H1 (cell line): ENCODE measurements around the gene GJB4. TPM values are rescaled to one million over a fixed set of nuclear protein-coding genes. Genes with fewer than 3 reads are reported as not detected.

ENCODE experiments used
- CTCF ChIA-PET: fragments of 300-600 bp; sonication (Branson Sonifier 250); formaldehyde crosslinking; loops from one replicate; lab custom pipeline; 2021; ENCODE audit not compliant: partially characterized antibody; lab: Charles Lee
- POLR2A ChIA-PET: fragments of 300-600 bp; sonication (Branson Sonifier 250); formaldehyde crosslinking; loops from one replicate; lab custom pipeline; 2021; ENCODE audit warnings: inconsistent platforms; ENCODE audit not compliant: partially characterized antibody; lab: Charles Lee
- DNase-seq, 2 experiments: peaks; one replicate each; pipeline versions ENCODE4 v3.0.0 to v3.0.0-alpha.2; 2010 to 2022; ENCODE audit warnings: low spot score in 2 of 2, low read depth in 1 of 2, mixed read lengths in 1 of 2
- FAIRE-seq: peaks from 2 replicates; lab custom pipeline; 2011; peaks lifted over from hg19 to GRCh38; lab: Jason Lieb, UNC
- H2AFZ ChIP-seq: 2 replicates; pipeline ENCODE4 v1.8.1; 2012; ENCODE audit warnings: low read length, inconsistent platforms
- H2AK5ac ChIP-seq: 2 replicates; pipeline ENCODE4 v1.6.1; 2013; ENCODE audit warnings: low read depth, low read length
- H2BK120ac ChIP-seq: replicated peaks from 2 replicates; pipeline ENCODE3; 2013; ENCODE audit warnings: low read depth, low read length, inconsistent platforms
- H2BK12ac ChIP-seq: 2 replicates; pipeline ENCODE4 v1.6.1; 2013; ENCODE audit warnings: low read depth, low read length
- H2BK15ac ChIP-seq: 2 replicates; pipeline ENCODE4 v1.6.1; 2013; ENCODE audit warnings: low read length
- H2BK20ac ChIP-seq: 2 replicates; pipeline ENCODE4 v1.6.1; 2013; ENCODE audit warnings: low read length
- H2BK5ac ChIP-seq: 2 replicates; pipeline ENCODE4 v1.6.1; 2013; ENCODE audit warnings: low read depth, low read length
- H3K14ac ChIP-seq: 2 replicates; pipeline ENCODE4 v1.6.1; 2013; ENCODE audit warnings: inconsistent platforms; ENCODE audit not compliant: insufficient read length
- H3K18ac ChIP-seq: 2 replicates; pipeline ENCODE4 v1.6.1; 2013; ENCODE audit warnings: low read length; ENCODE audit errors: extremely low read depth
- H3K23ac ChIP-seq: 2 replicates; pipeline ENCODE4 v1.6.1; 2013; ENCODE audit warnings: inconsistent platforms; ENCODE audit not compliant: insufficient read length
- H3K23me2 ChIP-seq: 2 replicates; pipeline ENCODE4 v1.6.1; 2013; ENCODE audit warnings: low read depth, low read length
- H3K27ac ChIP-seq: 2 replicates; pipeline ENCODE4 v1.6.1; 2011; ENCODE audit warnings: low read depth, low read length, inconsistent platforms
- H3K27me3 ChIP-seq, 4 experiments: replicated peaks in 1 of 4; 1 replicate in 1 of 4; 2 replicates in 3 of 4; pipeline versions ENCODE4 v1.6.1 to v1.8.1; 2011 to 2013; ENCODE audit warnings: low read length in 3 of 4, mild to moderate bottlenecking in 3 of 4, inconsistent platforms in 2 of 4, mixed read lengths in 2 of 4, moderate library complexity in 1 of 4; ENCODE audit not compliant: control insufficient read depth in 3 of 4, insufficient read depth in 3 of 4; ENCODE audit errors: extremely low read depth in 1 of 4
- H3K36me3 ChIP-seq, 4 experiments: 2 replicates each; pipeline versions ENCODE4 v1.6.1 to v1.8.1; 2011 to 2013; ENCODE audit warnings: mild to moderate bottlenecking in 4 of 4, low read length in 3 of 4, moderate library complexity in 2 of 4, control low read depth in 1 of 4, inconsistent platforms in 1 of 4; ENCODE audit not compliant: insufficient read depth in 4 of 4, control insufficient read depth in 2 of 4
- H3K4ac ChIP-seq: replicated peaks from 2 replicates; pipeline ENCODE3; 2013; ENCODE audit warnings: low read length, low read depth, mixed read lengths, inconsistent platforms; ENCODE audit not compliant: insufficient read length
- H3K4me1 ChIP-seq, 4 experiments: replicated peaks in 1 of 4; 1 replicate in 1 of 4; 2 replicates in 3 of 4; pipeline versions ENCODE4 v1.6.1 to v1.8.1; 2011 to 2013; ENCODE audit warnings: low read length in 3 of 4, inconsistent platforms in 2 of 4, mixed read lengths in 1 of 4; ENCODE audit not compliant: insufficient read depth in 4 of 4, control insufficient read depth in 3 of 4
- H3K4me2 ChIP-seq, 2 experiments: 2 replicates each; pipeline versions ENCODE4 v1.6.1 to v1.8.1; 2011 to 2013; ENCODE audit warnings: low read depth in 2 of 2, low read length in 2 of 2, control low read depth in 1 of 2, inconsistent platforms in 1 of 2, mild to moderate bottlenecking in 1 of 2; ENCODE audit not compliant: insufficient read depth in 1 of 2
- H3K4me3 ChIP-seq, 4 experiments: fragments of 200-600, 300-600 bp in 1 of 4; sonication (generic), shearing (Covaris generic), sonication (Bioruptor Twin) in 1 of 4; 2 replicates each; pipeline versions ENCODE4 v1.5.1 to v1.8.1; 2011 to 2016; ENCODE audit warnings: low read length in 4 of 4, low read depth in 3 of 4, control low read depth in 2 of 4, inconsistent platforms in 2 of 4, mild to moderate bottlenecking in 2 of 4, mixed read lengths in 1 of 4, moderate library complexity in 1 of 4; ENCODE audit not compliant: insufficient read depth in 2 of 4; ENCODE audit errors: extremely low read depth in 1 of 4
- H3K56ac ChIP-seq: replicated peaks from 2 replicates; pipeline ENCODE3; 2013; ENCODE audit warnings: low read depth, mild to moderate bottlenecking, mixed read lengths, low read length, inconsistent platforms; ENCODE audit not compliant: insufficient read length
- H3K79me1 ChIP-seq: 2 replicates; pipeline ENCODE4 v1.6.1; 2013; ENCODE audit warnings: low read depth, low read length, control low read depth
- H3K79me2 ChIP-seq, 2 experiments: 2 replicates each; pipeline versions ENCODE4 v1.6.1 to v1.8.1; 2012 to 2013; ENCODE audit warnings: low read length in 2 of 2, mild to moderate bottlenecking in 2 of 2, inconsistent platforms in 1 of 2; ENCODE audit not compliant: insufficient read depth in 2 of 2, control insufficient read depth in 1 of 2
- H3K9ac ChIP-seq, 4 experiments: replicated peaks in 1 of 4; 1 replicate in 1 of 4; 2 replicates in 3 of 4; pipeline versions ENCODE4 v1.6.1 to v1.8.1; 2011 to 2013; ENCODE audit warnings: low read depth in 3 of 4, low read length in 3 of 4, control low read depth in 2 of 4, mild to moderate bottlenecking in 2 of 4, moderate library complexity in 2 of 4, inconsistent platforms in 1 of 4; ENCODE audit errors: extremely low read depth in 1 of 4
- H3K9me3 ChIP-seq, 2 experiments: 2 replicates each; pipeline versions ENCODE4 v1.6.1 to v1.8.1; 2012 to 2013; ENCODE audit warnings: mild to moderate bottlenecking in 2 of 2, moderate library complexity in 2 of 2, control low read depth in 1 of 2, inconsistent platforms in 1 of 2, low read depth in 1 of 2, low read length in 1 of 2, mixed read lengths in 1 of 2; ENCODE audit not compliant: insufficient read depth in 2 of 2
- H4K20me1 ChIP-seq, 2 experiments: replicated peaks in 1 of 2; 2 replicates each; pipeline versions ENCODE3 to v1.8.1; 2011 to 2013; ENCODE audit warnings: inconsistent platforms in 2 of 2, low read length in 2 of 2, mild to moderate bottlenecking in 1 of 2; ENCODE audit not compliant: insufficient read depth in 2 of 2, control insufficient read depth in 1 of 2
- H4K5ac ChIP-seq: 2 replicates; pipeline ENCODE4 v1.6.1; 2013; ENCODE audit warnings: low read length, low read depth, mixed read lengths, inconsistent platforms; ENCODE audit not compliant: insufficient read length
- H4K8ac ChIP-seq: 2 replicates; pipeline ENCODE4 v1.8.0; 2013; ENCODE audit warnings: mild to moderate bottlenecking, moderate library complexity, low read length, inconsistent platforms; ENCODE audit not compliant: insufficient read depth; ENCODE audit errors: extremely low read depth
- H4K91ac ChIP-seq: replicated peaks from 2 replicates; pipeline ENCODE3; 2013; ENCODE audit warnings: low read length, mixed read lengths, inconsistent platforms; ENCODE audit not compliant: insufficient read length
- CBX8 ChIP-seq: fragments of 300-800, 300-1000 bp; sonication (generic); IDR thresholded peaks from 2 replicates; pipeline ENCODE4 v1.7.1; 2016; ENCODE audit warnings: low read depth, low read length, borderline replicate concordance
- WGBS, 2 experiments: shearing (Covaris generic) in 1 of 2; methylation state at CpG; one replicate each; pipeline versions ENCODE4 v1.1.6 to v1.1.7; 2013 to 2015; ENCODE audit warnings: low lambda C conversion rate in 2 of 2, mixed read lengths in 2 of 2, inconsistent platforms in 1 of 2, low coverage in 1 of 2, missing lambda C conversion rate in 1 of 2; ENCODE audit not compliant: insufficient replicate concordance in 2 of 2, insufficient coverage in 1 of 2, insufficient read length in 1 of 2; ENCODE audit errors: extremely low coverage in 1 of 2, missing lambda C conversion rate in 1 of 2; 5-methylcytosine and 5-hydroxymethylcytosine counted together
- long read RNA-seq, 2 experiments: library from RNA in 1 of 2; library from capped mRNA in 1 of 2; stranded (forward); transcript quantifications; one replicate each; pipeline ENCODE4 v2.0.0, GENCODE V29; 2021; ENCODE audit warnings: inconsistent platforms in 1 of 2
- polyA minus RNA-seq, 3 experiments: library from RNA; depleted of rRNA, polyadenylated mRNA; stranded (reverse); fragments of >200 nt; gene quantifications; 1 replicate in 2 of 3; 2 replicates in 1 of 3; pipeline ENCODE4 v1.2.3, GENCODE V29; 2011
- polyA plus RNA-seq, 7 experiments: library from polyadenylated mRNA; depleted of rRNA in 3 of 7; stranded (reverse) in 5 of 7; unstranded in 2 of 7; fragments of >200 nt in 5 of 7; fragments of 200-250 nt in 2 of 7; gene quantifications; 1 replicate in 5 of 7; 2 replicates in 1 of 7; 4 replicates in 1 of 7; pipeline versions ENCODE4 v1.2.1 to v1.2.3, GENCODE V29; 2011 to 2013; ENCODE audit warnings: missing spikeins in 2 of 7, mixed read lengths in 2 of 7
- total RNA-seq: library from RNA; stranded (reverse); fragmentation: NEBNext Ultra II Directional; extraction: Animal tissue kit (Norgen Biotek cat#: 25700); gene quantifications from 2 replicates; pipeline ENCODE4 v1.2.1, GENCODE V29; 2021
- TF ChIP-seq, protein P1 (sequence below), 3 experiments: IDR thresholded peaks; 1 replicate in 2 of 3; 2 replicates in 1 of 3; pipeline versions ENCODE4 v1.5.1 to v1.6.1; 2011; ENCODE audit warnings: low read length in 3 of 3, mild to moderate bottlenecking in 3 of 3, inconsistent platforms in 2 of 3, low read depth in 1 of 3, moderate library complexity in 1 of 3; ENCODE audit not compliant: insufficient read depth in 1 of 3; ENCODE audit errors: control extremely low read depth in 1 of 3

The GJB4 gene
- 0.11 and 0.20 TPM in 2 replicates for total RNA-seq
- 0.36 and 0.41 TPM in 2 replicates for polyA plus RNA-seq (2011; rRNA removed)
- 0.30 TPM for polyA plus RNA-seq (2011; cell fraction: cytosol; rRNA removed)
- polyA plus RNA-seq (2011; cell fraction: nucleus; rRNA removed): 0.24 TPM
- 0.13 to 0.45 TPM (median 0.24 TPM) in 4 replicates for polyA plus RNA-seq (2012, experiment 1 of 2)
- 0.17 TPM for polyA plus RNA-seq (2012, experiment 2 of 2)
- polyA plus RNA-seq (2013, experiment 1 of 2): 0.24 TPM
- polyA plus RNA-seq (2013, experiment 2 of 2): 0.24 TPM
- polyA minus RNA-seq (2011; rRNA and poly(A)+ RNA removed): 0.17 and 0.57 TPM in 2 replicates
- polyA minus RNA-seq (2011; cell fraction: cytosol; rRNA and poly(A)+ RNA removed): not detected
- 0.70 TPM for polyA minus RNA-seq (2011; cell fraction: nucleus; rRNA and poly(A)+ RNA removed)
- long read RNA-seq, experiment 1: 0 reads
- long read RNA-seq, experiment 2: 0 reads

DNA sequence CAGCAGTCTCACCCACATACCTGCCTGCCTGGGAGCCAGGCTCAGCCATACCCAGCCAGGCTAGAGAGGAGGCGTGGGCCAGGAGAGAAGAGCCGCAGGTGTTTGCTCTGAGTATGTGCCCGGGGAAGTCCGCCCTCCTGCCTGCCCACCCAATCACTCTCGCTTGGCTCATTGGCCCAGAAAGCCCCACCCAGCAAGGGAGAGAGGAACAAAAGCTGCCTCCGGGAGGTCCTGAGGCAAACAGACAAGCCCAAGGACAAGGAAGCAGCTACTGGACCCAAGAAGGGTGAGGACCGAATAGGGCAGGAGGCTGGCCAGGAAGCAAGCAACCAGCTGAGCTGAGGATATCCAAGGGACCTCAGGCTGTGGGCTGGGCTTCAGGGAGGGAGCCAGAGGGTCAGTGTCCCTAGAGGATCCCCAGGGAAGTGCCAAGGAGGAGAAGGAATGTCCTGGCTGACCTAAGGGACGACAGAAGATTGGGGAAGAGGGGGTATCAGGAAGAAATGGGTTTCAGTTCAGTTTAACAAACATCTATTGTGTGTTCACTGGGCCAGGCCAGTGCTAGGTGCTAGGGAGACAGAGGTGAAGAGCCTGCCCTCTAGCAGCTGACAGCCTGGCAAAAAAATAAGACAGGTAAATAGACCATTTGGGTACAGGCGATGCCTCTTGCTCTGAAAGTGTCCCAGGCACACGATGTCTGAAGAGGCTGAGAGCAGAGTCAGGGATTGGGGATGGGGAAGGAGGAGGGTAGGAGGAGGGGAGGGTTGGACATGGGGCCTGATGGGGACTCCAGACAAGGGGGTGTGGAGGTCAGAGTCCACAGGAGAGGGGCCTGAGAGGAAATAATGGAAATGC, at the start of gene GJB4:
Gene GJB4 (plus strand): TSS at position 238 of the 855 bp plus-strand sequence. CDS start 1,515 bp downstream, outside the sequence.
- Histone ChIP-seq H4K20me1 (no peaks in the 10 kb centered on the region), H3K36me3 (no peaks in the 10 kb centered on the region), H4K8ac (no peak within 1 kb of the TSS; the same call in 1 of the 2 replicates), H3K9me3 (no peaks in the 10 kb centered on the region; a peak in 1 of 4 replicates), H3K18ac (no peak within 1 kb of the TSS), H3K79me2 (no peaks in the 10 kb centered on the region), H3K4me3 (no peak within 1 kb of the TSS), H4K5ac (no peak within 1 kb of the TSS), H3K79me1 (no peaks in the 10 kb centered on the region), H2AK5ac (no peak within 1 kb of the TSS), H3K4me1 (peaks cover 5 to 24% (median 11%) of the 10 kb centered on the region in 4 experiments), H3K14ac (no peak within 1 kb of the TSS), H2BK120ac (no peak within 1 kb of the TSS), H3K4me2 (peak within 1 kb of the TSS in 1 of 2 experiments; percentile 38; a peak in 2 of 4 replicates), H3K27me3 (no peaks in the 10 kb centered on the region; a peak in 1 of 7 replicates), H3K23ac (no peak within 1 kb of the TSS), H3K23me2 (no peaks in the 10 kb centered on the region), H3K9ac (no peak within 1 kb of the TSS), H2AFZ (peak within 1 kb of the TSS; percentile 9; the same call in 1 of the 2 replicates), H3K27ac (no peak within 1 kb of the TSS), H2BK15ac (0 out of 2 replicates have a peak within 1 kb of the TSS, but pooled peaks have one; percentile 54), H4K91ac (no peak within 1 kb of the TSS), H3K56ac (no peak within 1 kb of the TSS), H2BK12ac (peak within 1 kb of the TSS; percentile 35; the same call in 1 of the 2 replicates), H3K4ac (no peak within 1 kb of the TSS), H2BK20ac (peak within 1 kb of the TSS; percentile 68; the same call in 1 of the 2 replicates), H2BK5ac (peak within 1 kb of the TSS; percentile 80; the same call in 1 of the 2 replicates)
- DNase-seq (no peak), FAIRE-seq (no peak)
- POLR2A ChIA-PET: no interaction called here
- WGBS, 2 experiments: 77% methylated on average over 7 of the region's 10 CpGs; no CpG with 5 or more reads in 1 of the 2 experiments
- no peak for TF ChIP-seq CBX8
- TF ChIP-seq, protein P1, sequence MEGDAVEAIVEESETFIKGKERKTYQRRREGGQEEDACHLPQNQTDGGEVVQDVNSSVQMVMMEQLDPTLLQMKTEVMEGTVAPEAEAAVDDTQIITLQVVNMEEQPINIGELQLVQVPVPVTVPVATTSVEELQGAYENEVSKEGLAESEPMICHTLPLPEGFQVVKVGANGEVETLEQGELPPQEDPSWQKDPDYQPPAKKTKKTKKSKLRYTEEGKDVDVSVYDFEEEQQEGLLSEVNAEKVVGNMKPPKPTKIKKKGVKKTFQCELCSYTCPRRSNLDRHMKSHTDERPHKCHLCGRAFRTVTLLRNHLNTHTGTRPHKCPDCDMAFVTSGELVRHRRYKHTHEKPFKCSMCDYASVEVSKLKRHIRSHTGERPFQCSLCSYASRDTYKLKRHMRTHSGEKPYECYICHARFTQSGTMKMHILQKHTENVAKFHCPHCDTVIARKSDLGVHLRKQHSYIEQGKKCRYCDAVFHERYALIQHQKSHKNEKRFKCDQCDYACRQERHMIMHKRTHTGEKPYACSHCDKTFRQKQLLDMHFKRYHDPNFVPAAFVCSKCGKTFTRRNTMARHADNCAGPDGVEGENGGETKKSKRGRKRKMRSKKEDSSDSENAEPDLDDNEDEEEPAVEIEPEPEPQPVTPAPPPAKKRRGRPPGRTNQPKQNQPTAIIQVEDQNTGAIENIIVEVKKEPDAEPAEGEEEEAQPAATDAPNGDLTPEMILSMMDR (IDR thresholded peaks at IDR 0.05; ENCODE audit: control extremely low read depth in 1 of 3, insufficient read depth in 1 of 3, low read depth in 1 of 3, low read length in 3 of 3): peak; percentile 6 to 47 (median 28); a peak in 2 of 4 replicates
- CTCF ChIA-PET: interaction anchor here (0.6 to 5.9 kb wide), 12 partner anchors 9 to 553 kb away, joined by 3 to 42 read pairs (median 3); no protein-coding TSS in a partner anchor
